OCI-LY7 (cell line): ENCODE measurements around the gene MAGI1. TPM values are rescaled to one million over a fixed set of nuclear protein-coding genes. Genes with fewer than 3 reads are reported as not detected.

Experiments used
- BruUV-seq: library from RNA; stranded (reverse); fragments of 400-500 nt; replicated peaks from 2 replicates; lab custom pipeline; 2021; lab: Mats Ljungman, UMichigan
- CTCF ChIA-PET: fragments of 300-600 bp; sonication (Branson Sonifier 250); formaldehyde crosslinking; loops from one replicate; lab custom pipeline; 2022; ENCODE audit warnings: antibody characterized with exemption; ENCODE audit not compliant: unreplicated experiment; lab: Charles Lee
- POLR2A ChIA-PET: fragments of 300-600 bp; sonication (Branson Sonifier 250); formaldehyde crosslinking; loops from one replicate; lab custom pipeline; 2022; ENCODE audit warnings: antibody characterized with exemption; lab: Charles Lee
- DNase-seq: peaks from one replicate; pipeline ENCODE4 v3.0.0-alpha.2; 2015; ENCODE audit warnings: low spot score
- H2AFZ ChIP-seq: fragments of 200-600 bp; sonication (generic), shearing (Covaris generic); 2 replicates; pipeline ENCODE4 v1.6.1; 2014; ENCODE audit warnings: mild to moderate bottlenecking, antibody characterized with exemption, low read length, moderate library complexity
- H3K27ac ChIP-seq: fragments of 200-600 bp; sonication (generic); 2 replicates; pipeline ENCODE4 v1.5.1; 2014; ENCODE audit warnings: mixed run types, low read depth, mild to moderate bottlenecking, moderate library complexity, low read length, inconsistent platforms; ENCODE audit not compliant: poor library complexity, severe bottlenecking
- H3K36me3 ChIP-seq: fragments of 200-600 bp; sonication (generic); 2 replicates; pipeline ENCODE4 v1.6.1; 2014; ENCODE audit warnings: mild to moderate bottlenecking, antibody characterized with exemption, low read length, moderate library complexity, mixed read lengths; ENCODE audit not compliant: insufficient read depth
- H3K4me1 ChIP-seq: fragments of 200-600 bp; sonication (generic); 2 replicates; pipeline ENCODE4 v1.5.1; 2014; ENCODE audit warnings: mild to moderate bottlenecking, low read length; ENCODE audit not compliant: insufficient read depth, poor library complexity, severe bottlenecking
- H3K4me2 ChIP-seq: fragments of 200-600 bp; sonication (generic); 2 replicates; pipeline ENCODE4 v1.6.1; 2014; ENCODE audit warnings: mild to moderate bottlenecking, low read length
- H3K4me3 ChIP-seq: fragments of 200-600 bp; sonication (generic); 2 replicates; pipeline ENCODE4 v1.5.1; 2014; ENCODE audit warnings: mild to moderate bottlenecking, low read depth, low read length; ENCODE audit not compliant: poor library complexity, severe bottlenecking
- H3K79me2 ChIP-seq: fragments of 200-600 bp; sonication (generic); 2 replicates; pipeline ENCODE4 v1.6.1; 2016; ENCODE audit warnings: low read depth, mild to moderate bottlenecking, low read length, moderate library complexity, mixed read lengths; ENCODE audit not compliant: insufficient read depth
- H3K9me2 ChIP-seq: fragments of 200-600 bp; sonication (generic); 2 replicates; pipeline ENCODE4 v1.6.1; 2016; ENCODE audit warnings: mild to moderate bottlenecking, low read length, mixed read lengths; ENCODE audit not compliant: insufficient read depth
- H3K9me3 ChIP-seq: fragments of 200-600 bp; sonication (generic); 2 replicates; pipeline ENCODE4 v1.6.1; 2014; ENCODE audit warnings: mild to moderate bottlenecking, mixed run types, low read length, mixed read lengths
- H4K20me1 ChIP-seq: fragments of 200-600 bp; sonication (generic); 2 replicates; pipeline ENCODE4 v1.6.1; 2014; ENCODE audit warnings: mild to moderate bottlenecking, antibody characterized with exemption, low read length, moderate library complexity, mixed read lengths; ENCODE audit not compliant: insufficient read depth
- EZH2phosphoT487 ChIP-seq: fragments of 200-600 bp; sonication (generic); IDR thresholded peaks from 2 replicates; pipeline ENCODE4 v1.6.1; 2018; ENCODE audit warnings: low read depth, borderline replicate concordance, mild to moderate bottlenecking, mixed run types, antibody characterized with exemption, low read length, moderate library complexity, mixed read lengths
- intact Hi-C: fragments of 100-400 bp; cut with micrococcal nuclease; formaldehyde crosslinking; loops from one replicate; pipeline ENCODE4 v1.10.0; 2022; ENCODE audit not compliant: unreplicated experiment
- total RNA-seq, 2 experiments: library from RNA; depleted of rRNA in 1 of 2; stranded (reverse); fragments of >200 nt in 1 of 2; shearing (Covaris generic) in 1 of 2; gene quantifications; 2 replicates each; pipeline ENCODE4 v1.2.3, GENCODE V29; 2014 to 2022
- TF ChIP-seq, protein P1 (sequence below): fragments of 200-600 bp; sonication (generic); conservative IDR thresholded peaks from 2 replicates; pipeline ENCODE4 v1.5.1; 2014; ENCODE audit warnings: mild to moderate bottlenecking, antibody characterized with exemption, low read length, moderate library complexity, mixed read lengths

Gene MAGI1
- total RNA-seq, 2 experiments from 2014 or later: 0.63 to 2.5 TPM

DNA sequence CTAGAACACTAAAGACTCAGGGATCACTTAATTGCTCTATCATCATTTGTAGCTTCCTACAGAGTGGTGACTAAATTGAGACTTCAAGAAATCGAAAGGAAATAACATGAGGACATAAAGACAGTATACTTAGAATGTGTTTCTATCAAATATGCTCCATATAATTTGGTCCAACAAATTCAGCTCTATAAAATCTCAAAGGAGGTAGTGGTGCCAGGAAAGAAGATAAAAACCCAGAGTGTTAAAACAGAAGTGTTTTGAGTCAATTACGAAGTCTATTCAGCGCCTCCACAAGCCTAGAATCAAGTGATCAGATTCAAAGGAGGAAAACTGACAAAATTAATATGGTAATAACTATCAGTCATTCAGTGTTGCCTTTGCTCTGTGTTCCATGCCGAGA is 22.9 kb downstream of the MAGI1 start:
- Histone ChIP-seq H3K4me2 (no peak overlapping the region), H4K20me1 (no peaks in the 10 kb centered on the region), H3K79me2 (no peaks in the 10 kb centered on the region), H3K27ac (no peak overlapping the region), H3K9me3 (no peaks in the 10 kb centered on the region), H3K4me1 (no peaks in the 10 kb centered on the region), H3K36me3 (no peaks in the 10 kb centered on the region), H3K9me2 (no peaks in the 10 kb centered on the region), H2AFZ (no peak overlapping the region), H3K4me3 (no peak overlapping the region)
- CTCF ChIA-PET: interaction anchor here (0.5 kb wide), 1 partner anchor 72 kb away, joined by 3 read pairs; no protein-coding TSS in a partner anchor
- BruUV-seq: no TSS peak
- intact Hi-C loops: no loop called here
- POLR2A ChIA-PET: interaction anchor here (0.6 kb wide), 1 partner anchor 12 kb away, joined by 3 read pairs; no protein-coding TSS in a partner anchor
- TF ChIP-seq EZH2phosphoT487: no peak
- TF ChIP-seq, protein P1, sequence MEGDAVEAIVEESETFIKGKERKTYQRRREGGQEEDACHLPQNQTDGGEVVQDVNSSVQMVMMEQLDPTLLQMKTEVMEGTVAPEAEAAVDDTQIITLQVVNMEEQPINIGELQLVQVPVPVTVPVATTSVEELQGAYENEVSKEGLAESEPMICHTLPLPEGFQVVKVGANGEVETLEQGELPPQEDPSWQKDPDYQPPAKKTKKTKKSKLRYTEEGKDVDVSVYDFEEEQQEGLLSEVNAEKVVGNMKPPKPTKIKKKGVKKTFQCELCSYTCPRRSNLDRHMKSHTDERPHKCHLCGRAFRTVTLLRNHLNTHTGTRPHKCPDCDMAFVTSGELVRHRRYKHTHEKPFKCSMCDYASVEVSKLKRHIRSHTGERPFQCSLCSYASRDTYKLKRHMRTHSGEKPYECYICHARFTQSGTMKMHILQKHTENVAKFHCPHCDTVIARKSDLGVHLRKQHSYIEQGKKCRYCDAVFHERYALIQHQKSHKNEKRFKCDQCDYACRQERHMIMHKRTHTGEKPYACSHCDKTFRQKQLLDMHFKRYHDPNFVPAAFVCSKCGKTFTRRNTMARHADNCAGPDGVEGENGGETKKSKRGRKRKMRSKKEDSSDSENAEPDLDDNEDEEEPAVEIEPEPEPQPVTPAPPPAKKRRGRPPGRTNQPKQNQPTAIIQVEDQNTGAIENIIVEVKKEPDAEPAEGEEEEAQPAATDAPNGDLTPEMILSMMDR: no peak
- DNase-seq: no peak

DNA sequence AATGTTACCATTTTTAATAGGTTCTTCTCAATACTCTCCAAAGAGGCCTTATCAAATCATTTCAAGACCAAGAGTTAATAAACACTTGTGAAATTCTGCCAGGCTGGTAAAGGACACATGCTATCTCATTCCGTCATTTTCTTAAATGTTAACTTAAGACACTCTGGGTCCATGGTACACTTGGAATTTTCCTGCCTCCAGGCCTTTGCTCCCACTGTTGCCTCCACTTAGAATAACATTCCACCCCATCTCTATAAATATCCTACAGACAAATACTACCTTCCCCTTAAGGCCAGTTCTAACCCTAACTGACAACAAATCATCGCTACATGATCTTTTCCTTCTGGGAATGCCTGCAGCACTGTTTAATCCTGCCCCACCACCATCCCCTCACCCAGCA is 24.1 kb downstream of the MAGI1 start:
- intact Hi-C loops: no loop called here
- ChIA-PET POLR2A (no interaction called here), CTCF (no interaction called here)
- Histone ChIP-seq H3K36me3 (no peaks in the 10 kb centered on the region), H4K20me1 (no peaks in the 10 kb centered on the region), H3K4me2 (no peak overlapping the region), H2AFZ (no peak overlapping the region), H3K4me1 (no peaks in the 10 kb centered on the region), H3K9me3 (no peaks in the 10 kb centered on the region), H3K4me3 (no peak overlapping the region), H3K79me2 (no peaks in the 10 kb centered on the region), H3K27ac (no peak overlapping the region), H3K9me2 (no peaks in the 10 kb centered on the region)
- no peak for DNase-seq
- BruUV-seq: no TSS peak
- no peak for TF ChIP-seq EZH2phosphoT487
- TF ChIP-seq, protein P1: no peak

DNA sequence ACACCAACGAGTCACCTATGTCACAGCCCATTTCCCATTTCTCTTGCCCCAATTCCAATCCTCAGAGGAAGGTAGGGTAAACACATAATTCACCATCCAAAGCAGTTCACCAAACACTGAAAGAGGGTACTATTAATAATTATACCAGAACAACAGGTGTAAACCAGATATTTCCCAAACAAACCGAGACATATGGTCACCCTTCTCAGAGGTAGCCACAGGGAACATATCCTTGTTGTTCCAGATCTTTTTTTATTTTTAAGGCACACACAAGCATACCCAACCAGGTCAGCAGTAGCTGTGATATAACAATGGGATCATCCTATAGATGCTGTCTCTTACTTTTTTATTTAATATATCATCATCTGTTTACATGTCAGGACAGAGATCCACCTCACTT is 24.7 kb downstream of the MAGI1 start:
- Histone ChIP-seq H3K9me2 (no peaks in the 10 kb centered on the region), H3K4me1 (no peaks in the 10 kb centered on the region), H3K4me2 (no peak overlapping the region), H3K4me3 (no peak overlapping the region), H3K79me2 (no peaks in the 10 kb centered on the region), H3K27ac (no peak overlapping the region), H3K9me3 (no peaks in the 10 kb centered on the region), H2AFZ (no peak overlapping the region), H4K20me1 (no peaks in the 10 kb centered on the region), H3K36me3 (no peaks in the 10 kb centered on the region)
- ChIA-PET CTCF (no interaction called here), POLR2A (no interaction called here)
- no TSS peak for BruUV-seq
- intact Hi-C loops: no loop called here
- no peak for DNase-seq
- TF ChIP-seq, protein P1: no peak
- no peak for TF ChIP-seq EZH2phosphoT487
